GM21381 (cell line): Measurements from ENCODE around the gene ZNF618.

ENCODE experiments used
- ATAC-seq: cut with Tn5 transposase; IDR thresholded peaks from one replicate; pipeline ENCODE4 v1.9.1; 2021; ENCODE audit warnings: mild to moderate bottlenecking, moderate library complexity; ENCODE audit not compliant: unreplicated experiment

ZNF618 gene

GRCh38 chr9:113876151-113876992, at the start of gene ZNF618:
Gene ZNF618 (plus strand): TSS chr9:113876309. CDS start chr9:113876381, 72 bp downstream.
- ATAC-seq = no peak

GRCh38 chr9:113828221-113828620, 47.9 kb upstream of the ZNF618 start:
- ATAC-seq = no peak

GRCh38 chr9:113837334-113837733, 38.8 kb upstream of the ZNF618 start:
- no peak for ATAC-seq

- ATAC-seq = no peak
Measured at GRCh38 chr9:113842086-113842485, 34.0 kb upstream of the ZNF618 start.

DNA sequence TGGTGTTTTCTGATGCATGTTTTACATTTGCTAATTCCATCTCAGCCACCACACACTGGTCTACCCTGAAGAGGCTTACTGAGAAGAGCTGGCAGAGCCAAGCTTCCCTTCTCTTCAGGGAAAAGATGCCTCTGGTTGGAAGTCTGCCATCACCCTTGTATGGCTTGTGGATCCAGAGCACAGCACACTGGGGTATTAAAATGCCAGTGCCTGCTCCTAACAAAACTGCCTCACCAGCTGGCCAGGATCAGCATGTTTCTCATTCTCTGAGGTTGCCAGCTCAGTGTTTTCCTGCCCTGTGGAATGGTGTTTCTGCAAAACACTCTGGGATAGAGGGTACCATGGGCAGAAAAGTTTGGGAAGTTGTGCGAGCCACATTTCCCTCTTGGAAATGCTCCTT, 31.6 kb upstream of the ZNF618 start:
- ATAC-seq = no peak

GRCh38 chr9:113851359-113851758, 24.8 kb upstream of the ZNF618 start:
- ATAC-seq = no peak

GRCh38 chr9:113851873-113852272, 24.2 kb upstream of the ZNF618 start:
- ATAC-seq = no peak

DNA sequence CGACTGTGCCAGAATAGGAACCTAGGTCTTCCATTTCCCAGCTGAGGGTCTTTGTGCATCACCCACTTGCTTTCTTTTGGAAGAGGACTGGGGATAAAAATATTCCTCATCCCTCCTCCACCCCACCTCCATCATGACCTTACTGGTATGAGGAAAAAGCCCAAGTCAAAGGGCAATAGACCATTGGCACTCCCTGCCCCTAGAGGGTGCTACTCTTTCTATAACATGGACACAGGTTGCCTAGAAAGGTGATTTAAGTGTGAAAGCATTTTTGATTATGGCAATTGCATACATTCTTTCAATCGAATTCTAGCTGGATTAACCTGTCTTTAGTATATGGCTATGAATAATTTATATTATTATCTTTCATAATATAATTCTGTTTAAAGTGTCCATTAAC, 22.8 kb upstream of the ZNF618 start:
- no peak for ATAC-seq

DNA sequence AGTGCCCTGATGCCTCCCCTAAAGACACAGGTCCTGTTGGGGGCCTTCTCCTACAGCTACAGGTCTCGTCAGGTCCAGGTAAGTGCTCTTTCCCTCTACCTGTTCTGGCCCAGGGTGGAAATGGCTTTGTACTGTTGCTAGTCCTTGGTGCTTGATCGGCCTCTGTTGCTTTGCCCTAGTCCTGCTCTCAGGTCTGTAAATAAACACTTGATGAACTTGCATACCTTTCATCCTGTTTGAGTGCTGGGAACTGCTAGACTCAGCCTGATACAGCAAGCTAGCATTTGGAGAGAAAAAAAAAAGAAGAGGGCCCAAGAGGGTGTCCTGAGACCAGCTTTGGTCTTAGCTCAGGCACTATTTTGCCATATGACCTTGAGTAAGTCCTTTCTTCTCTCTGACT, 21.8 kb upstream of the ZNF618 start:
- ATAC-seq = no peak

- ATAC-seq = peak; percentile 82
Measured at GRCh38 chr9:113857875-113858274, 18.2 kb upstream of the ZNF618 start.

- ATAC-seq = peak; percentile 24
Measured at GRCh38 chr9:113858282-113858681, 17.8 kb upstream of the ZNF618 start.

GRCh38 chr9:113863345-113863744, 12.8 kb upstream of the ZNF618 start:
- no peak for ATAC-seq

- ATAC-seq = no peak
Measured at GRCh38 chr9:113868501-113868900, 7.6 kb upstream of the ZNF618 start.

DNA sequence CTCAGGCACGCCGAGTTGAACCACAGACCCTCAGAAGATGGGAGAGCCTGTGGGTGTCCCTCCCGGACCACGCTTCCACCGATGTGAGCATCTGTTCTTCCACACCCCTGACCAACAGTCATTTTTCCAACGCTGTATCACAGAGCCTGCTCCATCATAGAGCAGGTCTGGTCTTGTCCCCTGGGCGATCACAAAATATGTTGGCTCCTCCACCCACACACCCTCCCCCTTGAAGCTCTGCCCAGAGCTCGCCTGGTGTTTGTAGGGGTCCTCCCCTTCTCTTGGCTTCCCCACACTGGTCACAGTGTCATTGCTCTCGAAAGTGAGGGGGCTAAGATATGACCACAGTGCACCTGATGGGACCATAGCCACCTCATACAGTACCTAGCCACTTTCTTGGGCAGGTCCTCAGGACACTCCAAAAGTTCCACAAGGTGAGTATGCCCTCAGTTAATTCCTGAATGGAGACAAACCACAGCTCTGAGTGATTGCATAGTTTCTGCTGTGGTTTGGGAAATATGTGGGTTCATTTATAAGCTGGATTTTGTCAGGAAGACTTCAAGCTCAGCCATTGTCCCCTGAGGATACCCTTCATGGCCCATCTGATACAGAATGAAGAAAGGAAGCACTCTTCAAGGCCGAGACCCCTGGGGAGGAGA, 3.5 kb upstream of the ZNF618 start:
- ATAC-seq = no peak

- no peak for ATAC-seq
Measured at GRCh38 chr9:113873446-113873845, 2.7 kb upstream of the ZNF618 start.

DNA sequence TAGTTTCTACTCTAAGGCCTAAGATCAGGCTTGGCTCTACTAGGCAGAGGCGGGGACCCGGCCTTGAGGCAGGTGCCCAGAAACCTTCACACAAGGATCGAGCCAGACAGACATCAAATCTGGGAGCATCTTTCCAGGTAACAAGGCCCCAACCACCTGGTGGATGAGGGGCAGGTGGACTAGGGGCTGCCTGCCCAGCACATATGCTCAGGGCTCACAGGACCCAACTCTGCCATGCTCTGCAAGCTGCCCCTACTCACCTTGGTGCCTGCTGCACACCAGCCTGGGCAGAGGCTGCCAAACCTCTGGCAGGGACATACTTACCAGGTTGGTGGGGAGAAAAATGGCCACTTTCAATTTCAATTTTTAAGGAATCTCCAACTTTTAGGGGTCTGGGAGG, 2.2 kb upstream of the ZNF618 start:
- ATAC-seq = no peak

DNA sequence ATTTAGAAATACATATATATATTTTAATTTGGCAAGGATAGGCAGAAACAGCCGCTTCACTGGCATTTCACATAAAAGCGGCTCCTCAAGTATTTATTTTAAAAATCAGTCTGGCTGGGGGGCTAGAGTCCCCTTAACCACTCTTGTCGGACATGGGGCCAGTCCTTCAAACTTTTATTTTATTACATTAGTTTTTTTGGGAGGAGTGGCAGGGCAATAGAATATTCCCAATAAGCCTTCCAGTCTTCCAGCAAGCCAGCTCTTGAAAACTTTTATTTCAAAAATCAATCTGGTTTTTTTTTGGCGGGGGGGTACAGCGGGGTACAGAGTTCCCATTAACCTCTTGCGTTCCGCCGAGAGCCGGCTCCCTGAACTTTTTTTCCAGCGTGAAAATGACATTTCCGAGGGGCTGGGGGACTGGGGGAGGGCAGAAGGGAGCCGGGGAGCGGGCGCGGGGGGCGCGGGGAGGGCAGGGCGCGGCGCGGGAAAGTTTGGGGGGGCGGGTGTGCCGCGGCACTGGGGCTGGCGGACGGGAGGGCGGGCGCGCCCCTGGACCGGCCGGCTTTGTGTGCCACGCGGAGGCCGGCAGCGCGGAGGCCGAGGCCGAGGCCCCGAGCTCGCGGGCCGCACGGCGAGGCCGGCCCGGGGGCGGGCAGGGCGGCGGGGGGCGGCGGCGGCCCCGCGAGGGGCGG, 504 bp upstream of the ZNF618 start:
- no peak for ATAC-seq

DNA sequence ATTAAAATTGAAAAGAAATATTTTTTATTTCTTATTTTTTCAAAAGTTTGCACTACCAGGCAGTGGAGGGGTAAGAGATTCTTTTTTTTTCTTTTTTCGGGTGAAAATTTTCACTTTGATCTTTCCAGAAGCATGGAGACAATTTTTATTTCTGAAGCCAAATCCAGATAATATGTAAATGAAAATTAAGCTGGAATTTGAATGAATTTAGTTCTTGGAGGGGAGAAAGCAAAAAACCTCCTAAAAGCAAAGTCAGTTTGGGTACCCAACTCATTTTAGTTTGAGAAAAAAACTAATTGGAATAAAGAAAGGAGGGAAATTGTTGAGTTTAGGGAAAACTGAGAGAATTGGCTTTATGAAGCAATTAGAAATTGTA, 872 bp downstream of the ZNF618 start:
- no peak for ATAC-seq

DNA sequence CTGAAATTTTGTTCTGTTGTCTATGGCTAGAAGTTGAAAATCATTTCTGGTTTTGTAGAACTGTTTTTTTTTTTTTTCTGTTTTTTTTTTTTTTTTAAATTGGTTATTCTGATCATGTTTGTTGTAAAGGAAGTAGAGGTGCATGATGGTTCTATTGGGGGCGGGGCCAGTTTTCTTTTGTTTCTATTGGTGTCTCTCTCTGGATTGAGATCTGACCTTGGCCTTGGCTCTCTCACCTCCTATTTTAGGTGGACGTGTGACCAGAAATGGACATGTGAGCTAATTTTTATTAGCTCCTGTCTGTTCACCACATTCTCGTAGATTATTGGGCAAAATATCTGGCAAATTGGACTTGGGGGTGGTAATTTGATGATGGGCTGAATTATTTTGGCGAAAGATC, 3.2 kb downstream of the ZNF618 start:
- ATAC-seq = no peak

DNA sequence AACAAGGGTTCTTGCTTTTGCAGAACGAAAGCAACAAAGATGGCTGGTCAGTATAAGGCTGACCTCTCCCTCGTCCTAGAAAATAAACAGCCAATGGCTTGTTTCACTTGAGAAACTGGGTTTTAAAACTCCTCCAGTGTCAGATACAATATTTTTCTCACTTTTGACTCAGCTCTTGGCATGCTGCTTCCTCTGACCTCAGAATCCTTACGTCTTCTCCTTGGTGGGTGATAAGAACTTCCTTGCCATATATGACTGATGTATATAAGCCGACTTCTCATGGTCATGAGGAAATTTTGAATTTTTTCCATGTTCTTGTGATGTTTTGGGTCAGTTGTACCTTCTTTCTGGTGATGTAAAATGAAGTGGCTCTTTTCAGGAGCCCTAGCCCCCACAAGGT, 3.8 kb downstream of the ZNF618 start:
- no peak for ATAC-seq

GRCh38 chr9:113882181-113882580, 6.1 kb downstream of the ZNF618 start:
- no peak for ATAC-seq

GRCh38 chr9:113882636-113883164, 6.6 kb downstream of the ZNF618 start:
- ATAC-seq = no peak
